ENCODE data around the gene CABLES2. TPM values are rescaled to one million over a fixed set of nuclear protein-coding genes. Genes with fewer than 3 reads are reported as not detected.

CABLES2 gene
- total RNA-seq, 2 donors from 2014 or later, result 20.6 to 25.3 TPM

GRCh38 chr20:62348604-62349003, 58.5 kb downstream of the CABLES2 start:
- intact Hi-C loops (cut with DNase I), result no loop called here
- ATAC-seq, result no peak
- DNase-seq, result no peak

DNA sequence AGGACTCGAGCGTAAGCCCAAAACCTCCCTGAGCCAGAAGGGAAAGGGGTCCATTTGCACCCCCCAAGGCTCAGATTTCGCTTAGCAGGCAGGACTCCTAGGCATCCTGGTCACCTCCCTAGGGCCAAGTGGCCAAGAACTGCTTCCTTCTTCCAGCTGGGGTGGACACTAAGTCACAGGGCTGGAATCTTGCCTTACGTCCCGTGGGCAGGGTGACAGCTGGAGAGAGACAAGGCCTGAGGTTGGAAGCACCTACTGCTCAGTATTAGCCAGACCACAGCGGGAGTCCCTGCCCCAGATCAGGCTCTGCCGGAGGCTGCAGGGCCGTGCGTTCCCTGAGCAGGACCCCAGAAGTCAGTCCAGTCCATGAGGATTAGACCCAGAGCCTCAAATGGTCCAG, 59.6 kb downstream of the CABLES2 start:
- intact Hi-C loops (cut with DNase I), result no loop called here
- no peak for ATAC-seq

DNA sequence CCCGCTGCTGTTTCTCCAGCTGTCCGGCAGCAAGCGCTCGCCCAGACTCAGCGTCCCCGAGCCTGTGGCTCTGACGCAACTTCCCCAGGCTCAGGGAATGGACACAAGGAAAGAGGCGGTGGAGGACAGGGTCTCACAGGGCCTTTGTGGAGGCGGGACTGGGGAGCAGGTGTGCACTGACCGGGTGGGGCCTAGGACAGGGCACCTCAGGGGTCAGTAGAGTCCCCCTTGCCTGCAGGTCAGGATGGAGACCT, 60.0 kb downstream of the CABLES2 start:
- intact Hi-C loops (cut with DNase I), result no loop called here
- DNase-seq (no peak), ATAC-seq (no peak)

More for the DNA sequence above, 59.6 kb downstream of the CABLES2 start:
- DNase-seq, result no peak

DNA sequence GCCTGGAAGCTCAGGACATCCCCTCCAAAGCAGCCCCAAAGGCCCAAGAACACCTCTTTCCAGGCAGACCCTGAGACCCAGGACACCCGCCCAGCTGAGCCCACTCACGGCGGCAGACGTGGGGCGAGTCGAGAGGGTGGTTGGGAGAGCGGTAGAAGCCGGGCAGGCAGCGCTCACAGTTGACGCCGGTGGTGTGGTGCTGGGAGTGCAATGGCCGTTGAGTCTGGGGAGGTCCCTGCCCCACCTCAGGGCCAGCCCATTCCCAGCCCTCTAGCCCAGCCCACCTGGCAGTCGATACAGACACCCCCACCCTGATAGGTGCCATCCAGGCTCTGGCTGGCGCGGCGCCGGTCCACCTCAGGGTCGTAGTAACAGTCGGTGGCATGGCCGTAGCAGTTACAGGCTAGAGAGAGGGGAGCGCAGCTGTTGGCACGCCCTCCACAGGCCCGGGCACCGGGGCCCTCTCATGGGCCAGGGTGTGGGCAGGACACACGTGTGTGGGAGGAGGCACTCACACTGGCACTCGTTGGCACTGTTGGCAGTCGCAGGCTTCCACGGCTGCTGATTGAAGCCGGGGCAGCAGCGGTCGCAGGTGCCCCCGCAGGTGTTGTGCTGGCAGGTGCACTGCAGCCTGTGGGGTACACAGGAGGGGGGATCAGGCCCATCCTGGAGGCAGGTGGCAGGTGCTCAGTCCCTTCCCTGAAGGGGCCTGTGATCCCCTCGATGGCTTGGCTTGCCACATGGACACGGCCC, 60.5 kb downstream of the CABLES2 start:
- intact Hi-C loops (cut with DNase I), result no loop called here
- ATAC-seq (no peak), DNase-seq (no peak)

DNA sequence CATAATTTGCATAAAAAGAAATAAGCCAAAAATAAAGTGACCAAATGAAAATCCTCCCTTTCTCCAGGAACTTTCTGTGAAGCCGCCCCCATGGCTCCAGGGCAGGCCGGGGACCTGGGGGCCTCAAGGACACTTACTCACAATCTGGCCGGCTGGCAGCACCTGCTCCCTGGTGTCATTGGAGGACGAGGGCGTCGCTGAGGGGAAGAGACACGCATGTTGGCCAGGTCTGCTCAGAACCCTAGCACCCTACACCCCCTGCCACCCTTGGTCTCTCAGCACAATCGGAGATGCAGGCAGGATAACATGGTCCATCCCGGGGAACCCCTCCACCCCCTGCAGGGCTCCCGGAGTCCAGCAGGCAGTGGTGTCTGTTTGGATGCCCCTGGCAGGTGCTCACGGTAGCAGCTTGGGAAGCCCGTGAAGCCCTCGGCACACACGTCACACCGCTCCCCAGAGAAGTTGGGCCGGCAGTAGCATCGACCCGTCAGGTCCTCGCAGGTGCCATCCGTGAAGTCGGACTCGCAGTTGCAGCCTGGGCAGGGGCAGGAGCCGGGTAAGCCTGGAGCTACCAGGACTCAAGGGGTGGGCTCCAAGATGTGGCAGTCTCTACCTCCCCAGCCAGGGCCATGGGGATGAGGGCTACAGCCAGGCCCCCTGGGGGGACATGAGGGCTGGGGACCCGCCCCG, 61.3 kb downstream of the CABLES2 start:
- intact Hi-C loops (cut with DNase I), result no loop called here
- DNase-seq (no peak), ATAC-seq (no peak)

GRCh38 chr20:62344782-62345181, 62.3 kb downstream of the CABLES2 start:
- DNase-seq (no peak), ATAC-seq (no peak)
- intact Hi-C loops (cut with DNase I), result no loop called here

GRCh38 chr20:62344092-62344491, 63.0 kb downstream of the CABLES2 start:
- DNase-seq (no peak), ATAC-seq (no peak)
- intact Hi-C loops (cut with DNase I), result no loop called here

- ATAC-seq (no peak), DNase-seq (no peak)
- intact Hi-C loops (cut with DNase I), result no loop called here
Observed at GRCh38 chr20:62342910-62343309, 64.2 kb downstream of the CABLES2 start.

DNA sequence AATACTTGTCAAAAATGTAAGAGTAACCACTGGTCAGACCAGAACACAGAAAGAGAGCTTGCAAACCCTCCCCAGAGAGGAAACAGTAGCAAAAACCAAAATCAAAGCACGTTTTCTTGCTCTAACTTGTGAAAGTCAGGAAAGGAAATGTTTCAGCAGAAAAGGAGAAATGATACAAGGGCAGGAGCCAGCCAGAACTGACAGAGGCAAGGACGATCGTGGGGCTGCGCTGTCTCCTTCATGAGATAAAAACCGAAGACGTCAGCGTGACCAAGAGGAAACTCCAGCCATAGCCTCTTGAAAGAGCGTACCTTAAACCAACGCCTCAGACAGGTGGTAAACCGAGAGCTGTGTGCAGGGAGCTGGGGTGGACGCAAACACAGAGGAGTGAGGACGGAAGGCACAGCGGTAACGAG, 67.4 kb downstream of the CABLES2 start:
- intact Hi-C loops (cut with DNase I), result no loop called here
- ATAC-seq (no peak), DNase-seq (no peak)

Other genes starting within 250 kb of the CABLES2 start
- gene MTG2, start 224.3 kb downstream of the CABLES2 start, total RNA-seq, result 10 to 100 TPM; 19.1 to 28.9 TPM
- gene HRH3, start 187.0 kb downstream of the CABLES2 start, total RNA-seq, result not detected
- 10 to 100 TPM; 40.1 to 41.2 TPM for gene OSBPL2, start 168.8 kb downstream of the CABLES2 start, total RNA-seq
- 10 to 100 TPM; 57.9 to 76.9 TPM for gene ADRM1, start 104.3 kb downstream of the CABLES2 start, total RNA-seq
- gene LAMA5, start 40.0 kb downstream of the CABLES2 start, total RNA-seq, result 100 to 1,000 TPM in 1 of 2 donors, 10 to 100 TPM in 1; 70.4 to 113 TPM
- gene RPS21, start 20.2 kb downstream of the CABLES2 start, total RNA-seq, result 100 to 1,000 TPM; 733 to 750 TPM
- not detected for gene RBBP8NL, start 20.3 kb upstream of the CABLES2 start, total RNA-seq
- gene GATA5, start 68.7 kb upstream of the CABLES2 start, total RNA-seq, result 1 to 10 TPM; 4.3 to 9.3 TPM
- 10 to 100 TPM; 15.1 to 35.5 TPM for gene SLCO4A1, start 235.2 kb upstream of the CABLES2 start, total RNA-seq

Measured in left cardiac atrium (tissue), 4 donors.